Skeletal muscle satellite cell (primary cell): ENCODE data around the gene LHFPL6.

Experiments used
- H3K27me3 ChIP-seq: 2 replicates; pipeline ENCODE4 v1.7.0; 2013; ENCODE audit warnings: low read length; ENCODE audit not compliant: control insufficient read depth, insufficient read depth
- H3K36me3 ChIP-seq: 2 replicates; pipeline ENCODE4 v1.7.0; 2013; ENCODE audit warnings: mild to moderate bottlenecking, control low read depth, low read length; ENCODE audit not compliant: insufficient read depth
- H3K4me1 ChIP-seq: 2 replicates; pipeline ENCODE4 v1.7.0; 2013; ENCODE audit warnings: low read length; ENCODE audit not compliant: control insufficient read depth, insufficient read depth
- H3K4me2 ChIP-seq: 2 replicates; pipeline ENCODE4 v1.7.0; 2013; ENCODE audit warnings: mild to moderate bottlenecking, low read length
- H3K4me3 ChIP-seq: 2 replicates; pipeline ENCODE4 v1.7.0; 2013; ENCODE audit warnings: low read length
- H3K9ac ChIP-seq: 2 replicates; pipeline ENCODE4 v1.7.0; 2013; ENCODE audit warnings: mild to moderate bottlenecking, low read depth, low read length, moderate library complexity
- H3K9me3 ChIP-seq: replicated peaks from 2 replicates; pipeline ENCODE4 v1.7.0; 2013; ENCODE audit warnings: mild to moderate bottlenecking, control low read depth, low read length

Gene LHFPL6

DNA sequence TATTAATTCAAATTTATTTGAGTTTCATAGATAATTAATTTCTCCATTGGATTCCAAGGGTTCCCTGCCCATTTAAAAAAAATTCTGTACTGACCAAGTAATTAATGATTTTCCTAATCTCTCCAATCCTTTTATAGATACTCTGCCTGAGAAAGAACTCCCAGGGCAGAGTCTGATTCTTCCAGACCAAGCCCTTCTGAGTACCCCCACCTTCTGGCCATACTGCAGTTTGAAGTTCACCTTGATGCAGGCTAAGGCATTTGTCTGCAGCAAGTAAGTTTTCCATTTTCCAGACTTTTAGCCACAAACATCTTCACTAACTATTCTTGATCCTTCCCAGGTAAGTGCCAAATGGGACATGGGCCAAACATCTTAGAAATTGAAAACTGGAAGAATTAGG, 195.9 kb downstream of the LHFPL6 start:
- Histone ChIP-seq H3K36me3 (no peaks in the 10 kb centered on the region), H3K4me1 (peaks cover 15% of the 10 kb centered on the region), H3K9ac (no peak overlapping the region), H3K4me3 (no peak overlapping the region), H3K9me3 (no peaks in the 10 kb centered on the region), H3K27me3 (no peaks in the 10 kb centered on the region), H3K4me2 (no peak overlapping the region)

DNA sequence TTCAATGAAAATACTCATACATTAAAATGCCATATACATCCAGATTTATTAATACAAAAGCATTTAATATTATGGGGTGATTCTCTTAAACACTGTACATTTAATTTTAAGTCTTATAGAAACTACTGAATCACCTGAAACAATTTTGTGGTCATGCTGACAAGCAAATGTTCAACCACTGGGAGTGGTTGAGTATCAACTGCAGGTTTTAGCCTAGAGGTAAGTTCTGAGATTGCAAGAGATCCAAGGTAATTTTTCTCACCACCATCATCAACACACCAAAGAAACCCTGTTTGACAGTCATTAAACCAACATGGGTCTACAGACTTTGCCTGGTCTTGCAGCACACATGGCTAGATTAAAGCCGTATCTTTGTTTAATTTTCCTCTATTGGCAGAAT, 196.3 kb downstream of the LHFPL6 start:
- no peak overlapping the region for H3K9ac ChIP-seq
- no peaks in the 10 kb centered on the region for H3K27me3 ChIP-seq
- H3K4me1 ChIP-seq: peaks cover 15% of the 10 kb centered on the region
- no peaks in the 10 kb centered on the region for H3K9me3 ChIP-seq
- no peak overlapping the region for H3K4me2 ChIP-seq
- no peaks in the 10 kb centered on the region for H3K36me3 ChIP-seq
- no peak overlapping the region for H3K4me3 ChIP-seq

DNA sequence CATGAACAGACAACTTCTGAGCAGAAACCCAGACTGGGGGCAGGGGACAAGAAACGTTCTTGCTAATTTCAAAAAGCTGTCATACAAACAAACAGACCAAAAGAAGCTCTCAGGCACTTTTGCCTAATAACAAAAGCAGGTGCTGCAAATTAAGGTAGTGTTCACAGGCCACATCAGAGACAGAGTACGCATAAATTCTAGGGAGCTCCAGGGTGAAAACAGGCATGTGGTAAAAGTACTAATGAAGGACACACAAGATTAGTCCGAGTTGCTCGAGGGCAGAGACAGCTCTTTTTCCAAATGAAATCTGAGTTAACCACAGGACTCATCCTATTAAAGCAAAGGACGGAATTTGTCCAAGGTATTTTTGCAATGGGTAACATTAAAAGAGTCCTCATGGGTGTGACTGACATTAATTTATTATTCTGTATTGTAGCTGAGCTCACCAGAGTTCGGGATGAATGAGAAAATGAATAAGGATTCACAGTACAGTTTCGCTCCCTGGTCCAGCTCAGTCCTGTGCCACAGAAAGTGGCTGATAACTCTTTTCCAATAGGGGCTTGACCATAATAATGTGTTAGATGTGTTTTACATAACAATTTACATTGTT, 197.3 kb downstream of the LHFPL6 start:
- Histone ChIP-seq H3K4me3 (no peak overlapping the region), H3K9me3 (no peaks in the 10 kb centered on the region), H3K4me1 (peaks cover 11% of the 10 kb centered on the region), H3K27me3 (no peaks in the 10 kb centered on the region), H3K36me3 (no peaks in the 10 kb centered on the region), H3K4me2 (no peak overlapping the region), H3K9ac (no peak overlapping the region)

DNA sequence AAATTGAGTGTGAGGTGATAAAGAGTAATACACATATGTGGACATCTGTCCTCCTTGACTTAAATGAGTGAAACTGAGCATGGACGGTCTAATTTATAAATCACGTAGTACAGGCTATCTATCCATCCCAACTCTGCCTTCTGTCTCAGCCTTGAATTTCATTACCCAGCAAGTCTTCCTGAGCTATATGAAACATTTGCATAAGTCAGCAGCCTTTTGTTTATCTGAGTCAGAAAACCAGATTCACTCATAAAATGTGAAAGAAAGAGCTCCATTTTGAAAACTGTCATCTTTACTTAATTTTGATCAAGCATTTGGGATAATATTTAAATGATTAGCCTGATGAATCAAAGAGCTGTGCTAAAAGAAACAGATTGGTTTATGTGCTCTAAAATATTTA, 197.9 kb downstream of the LHFPL6 start:
- Histone ChIP-seq H3K4me3 (no peak overlapping the region), H3K36me3 (no peaks in the 10 kb centered on the region), H3K4me1 (peaks cover 5% of the 10 kb centered on the region), H3K27me3 (no peaks in the 10 kb centered on the region), H3K9me3 (no peaks in the 10 kb centered on the region), H3K4me2 (no peak overlapping the region), H3K9ac (no peak overlapping the region)

DNA sequence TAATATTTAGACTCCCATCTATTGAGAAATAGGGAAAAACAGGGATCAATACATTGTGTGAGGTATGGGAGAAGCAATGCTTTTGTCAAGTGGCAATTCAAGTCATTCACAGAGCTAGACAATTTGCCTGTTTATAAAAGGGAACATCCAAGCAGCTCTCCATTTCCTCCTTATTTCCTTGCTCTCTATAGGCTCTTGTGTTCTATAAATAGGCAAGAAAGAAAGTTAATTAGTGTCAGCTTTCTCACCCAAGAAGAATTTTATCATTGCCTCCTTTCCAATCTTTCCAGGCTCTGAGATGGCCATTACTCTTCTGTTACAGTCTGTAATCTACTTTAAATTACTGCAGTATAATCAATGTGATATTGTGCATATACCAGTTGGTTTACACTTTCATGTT, 199.9 kb downstream of the LHFPL6 start:
- H3K4me3 ChIP-seq: no peak overlapping the region
- H3K4me1 ChIP-seq: no peaks in the 10 kb centered on the region
- H3K36me3 ChIP-seq: no peaks in the 10 kb centered on the region
- H3K9me3 ChIP-seq: no peaks in the 10 kb centered on the region
- no peaks in the 10 kb centered on the region for H3K27me3 ChIP-seq
- no peak overlapping the region for H3K4me2 ChIP-seq
- H3K9ac ChIP-seq: no peak overlapping the region

DNA sequence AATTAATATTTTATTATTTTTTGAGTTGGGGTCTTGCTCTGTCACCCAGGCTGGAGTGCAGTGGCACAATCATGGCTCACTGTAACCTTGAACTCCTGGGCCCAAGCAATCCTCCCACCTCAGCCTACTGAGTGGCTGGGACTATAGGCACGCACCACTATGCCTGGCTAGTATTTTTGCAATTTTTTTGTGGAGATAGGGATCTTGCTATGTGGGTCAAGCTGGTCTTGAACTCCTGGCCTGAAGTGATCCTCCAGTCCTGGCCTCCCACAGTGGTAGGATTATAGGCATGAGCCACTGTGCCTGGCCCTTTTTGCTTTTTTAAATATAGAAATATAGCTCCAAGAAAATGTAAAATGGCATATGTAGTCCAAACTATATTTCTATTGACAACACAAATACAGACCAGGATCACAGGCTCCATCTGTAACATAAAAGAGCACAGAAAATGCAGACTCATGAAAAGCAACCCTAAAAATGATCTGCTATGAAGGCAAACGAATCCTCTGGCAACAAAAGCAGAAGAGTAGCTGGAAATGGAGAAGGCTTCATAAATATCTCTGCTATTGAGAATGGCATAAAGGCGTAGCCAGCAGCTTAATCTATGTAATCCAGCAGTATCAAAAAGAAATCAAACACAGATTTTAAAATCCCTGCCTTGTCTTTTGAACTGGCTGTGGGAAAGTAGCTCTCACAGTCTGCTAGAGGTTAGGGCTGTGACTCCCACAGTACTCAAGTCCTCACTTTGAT, 200.6 kb downstream of the LHFPL6 start:
- H3K9me3 ChIP-seq: no peaks in the 10 kb centered on the region
- no peaks in the 10 kb centered on the region for H3K27me3 ChIP-seq
- no peaks in the 10 kb centered on the region for H3K4me1 ChIP-seq
- no peaks in the 10 kb centered on the region for H3K36me3 ChIP-seq
- no peak overlapping the region for H3K9ac ChIP-seq
- no peak overlapping the region for H3K4me2 ChIP-seq
- H3K4me3 ChIP-seq: no peak overlapping the region

DNA sequence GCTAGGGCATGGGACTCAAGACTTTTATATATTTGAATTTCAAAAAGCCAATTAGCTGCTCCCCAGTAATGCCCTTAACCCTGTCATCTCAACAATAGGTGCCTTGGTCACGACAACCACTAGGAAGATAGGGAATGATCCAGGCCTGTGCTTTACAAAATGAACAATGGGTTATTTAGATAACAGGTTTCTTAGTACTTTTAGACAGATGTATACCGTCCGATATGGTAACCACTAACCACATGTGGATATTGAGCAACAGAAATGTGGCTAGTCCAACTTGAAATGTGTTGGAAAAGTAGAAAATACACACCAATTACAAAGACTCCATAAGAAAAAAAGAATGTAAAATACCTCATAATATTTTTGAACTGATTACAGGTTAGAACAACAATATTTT, 201.2 kb downstream of the LHFPL6 start:
- no peaks in the 10 kb centered on the region for H3K36me3 ChIP-seq
- no peaks in the 10 kb centered on the region for H3K4me1 ChIP-seq
- H3K9me3 ChIP-seq: no peaks in the 10 kb centered on the region
- H3K27me3 ChIP-seq: no peaks in the 10 kb centered on the region
- H3K9ac ChIP-seq: no peak overlapping the region
- no peak overlapping the region for H3K4me3 ChIP-seq
- H3K4me2 ChIP-seq: no peak overlapping the region

DNA sequence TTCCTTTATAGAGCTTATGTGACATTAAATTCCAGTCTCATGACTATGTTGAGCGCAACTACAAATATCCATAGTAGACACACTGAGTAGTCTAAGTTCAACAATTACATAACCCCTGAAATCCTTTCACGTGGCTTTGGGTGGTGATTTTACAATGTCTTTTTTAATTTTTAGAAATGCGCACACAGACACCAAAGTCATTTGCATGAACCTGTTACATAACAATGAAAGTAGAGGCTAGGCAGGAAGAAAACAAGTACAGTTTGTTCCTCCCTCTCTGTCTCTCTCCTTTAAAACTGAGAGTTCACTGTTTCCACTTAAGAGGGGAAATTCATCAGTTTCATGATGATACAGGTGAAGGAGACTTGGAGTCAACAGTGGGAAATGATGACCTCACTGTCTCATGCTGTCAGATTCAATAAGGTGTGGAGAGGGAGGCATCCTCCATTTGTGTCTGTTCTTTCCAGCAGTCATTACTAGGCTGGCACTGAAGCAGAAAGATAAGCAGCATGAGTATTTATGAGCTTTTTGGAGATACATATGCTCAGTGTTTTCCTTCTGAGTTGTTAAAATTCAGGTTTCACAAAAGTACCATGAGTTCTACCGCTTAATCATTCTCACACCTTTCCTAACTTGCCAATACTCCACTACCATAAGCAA, 201.8 kb downstream of the LHFPL6 start:
- Histone ChIP-seq H3K4me3 (no peak overlapping the region), H3K4me1 (no peaks in the 10 kb centered on the region), H3K9ac (no peak overlapping the region), H3K36me3 (no peaks in the 10 kb centered on the region), H3K4me2 (no peak overlapping the region), H3K27me3 (no peaks in the 10 kb centered on the region), H3K9me3 (no peaks in the 10 kb centered on the region)

DNA sequence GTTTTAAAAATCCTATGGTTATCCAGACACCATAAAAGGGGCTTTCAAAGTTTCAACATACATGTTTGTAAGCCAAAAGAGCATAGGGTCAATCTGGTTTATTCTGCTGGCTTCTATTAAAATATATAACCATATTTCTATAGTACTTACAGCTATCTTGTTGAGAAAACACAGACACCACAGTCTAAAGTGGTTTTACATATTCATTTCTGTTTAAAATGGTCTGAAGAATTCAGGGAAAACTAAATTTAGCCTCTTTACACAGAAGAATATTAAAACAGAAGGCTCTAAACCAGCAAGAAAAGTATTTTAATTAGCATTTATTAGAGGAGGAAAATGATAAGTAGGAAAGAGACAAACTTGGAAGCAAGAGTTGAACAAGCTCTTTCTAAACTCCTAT, 203.9 kb downstream of the LHFPL6 start:
- H3K4me2 ChIP-seq: no peak overlapping the region
- no peaks in the 10 kb centered on the region for H3K27me3 ChIP-seq
- H3K4me3 ChIP-seq: no peak overlapping the region
- H3K36me3 ChIP-seq: no peaks in the 10 kb centered on the region
- no peak overlapping the region for H3K9ac ChIP-seq
- H3K4me1 ChIP-seq: no peaks in the 10 kb centered on the region
- H3K9me3 ChIP-seq: no peaks in the 10 kb centered on the region

DNA sequence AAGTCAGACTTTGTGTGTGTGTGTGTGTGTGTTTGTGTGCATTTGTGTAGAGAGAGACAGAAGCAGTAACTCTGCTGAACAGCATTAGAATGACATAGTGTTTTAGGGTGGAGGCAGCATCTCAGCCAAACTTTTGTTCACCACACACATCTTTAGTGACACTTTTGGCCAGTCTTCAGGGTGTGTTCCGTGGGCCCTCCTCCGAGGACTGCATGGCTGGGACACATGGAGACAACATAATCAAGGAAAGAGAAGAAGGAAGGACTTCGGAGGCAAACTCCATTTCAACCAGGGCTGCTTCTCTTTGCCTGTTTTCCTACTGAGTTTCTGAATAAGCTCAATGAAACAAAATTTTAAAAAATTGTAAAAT, 205.1 kb downstream of the LHFPL6 start:
- H3K27me3 ChIP-seq: no peaks in the 10 kb centered on the region
- H3K4me2 ChIP-seq: no peak overlapping the region
- H3K4me1 ChIP-seq: no peaks in the 10 kb centered on the region

DNA sequence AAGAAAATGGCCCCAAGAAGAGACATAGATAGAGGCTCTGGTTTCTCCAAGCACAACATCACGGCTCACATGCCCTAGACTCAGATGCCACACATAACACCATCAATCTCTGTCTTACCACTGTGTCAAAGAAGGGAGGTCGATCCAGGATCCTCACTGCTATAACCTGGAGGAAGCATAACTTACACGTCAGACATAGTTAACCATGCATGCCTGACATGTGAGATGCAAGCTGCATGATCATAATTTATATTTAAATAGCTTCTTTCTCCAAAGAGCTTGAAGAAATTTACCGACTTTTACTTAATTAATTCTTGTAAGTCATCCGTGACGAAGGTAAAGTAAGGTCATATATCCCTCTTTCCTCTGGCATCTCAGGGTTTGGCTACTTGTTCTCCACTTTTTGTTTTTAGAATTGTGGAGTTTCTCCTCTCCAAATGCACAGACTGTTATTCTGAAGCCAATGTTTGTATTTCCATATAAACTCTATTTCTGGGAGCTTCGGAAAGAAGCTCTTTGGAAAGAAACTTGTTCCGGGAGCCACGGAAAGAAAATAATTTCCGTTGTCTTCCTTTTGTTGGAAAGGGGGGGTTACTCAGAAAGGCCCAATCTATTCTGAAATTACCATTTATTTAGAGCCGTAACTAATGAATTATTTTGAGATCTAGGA, 205.6 kb downstream of the LHFPL6 start:
- H3K4me2 ChIP-seq: no peak overlapping the region
- no peak overlapping the region for H3K9ac ChIP-seq
- no peaks in the 10 kb centered on the region for H3K27me3 ChIP-seq
- no peak overlapping the region for H3K4me3 ChIP-seq
- no peaks in the 10 kb centered on the region for H3K36me3 ChIP-seq
- H3K4me1 ChIP-seq: no peaks in the 10 kb centered on the region
- no peaks in the 10 kb centered on the region for H3K9me3 ChIP-seq

More for the DNA sequence above, 205.1 kb downstream of the LHFPL6 start:
- H3K9ac ChIP-seq: no peak overlapping the region
- no peaks in the 10 kb centered on the region for H3K9me3 ChIP-seq
- H3K36me3 ChIP-seq: no peaks in the 10 kb centered on the region
- no peak overlapping the region for H3K4me3 ChIP-seq
